Measurements from ENCODE around the gene SINHCAF. TPM values are rescaled to one million over a fixed set of nuclear protein-coding genes. Genes with fewer than 3 reads are reported as not detected.

The SINHCAF gene
- total and polyA plus RNA-seq, 2 donors (not counting 1 experiment from before 2014, with no cell fraction given) = 13.2 to 16.4 TPM

- no peak overlapping the region for H3K9ac ChIP-seq (ENCODE audit: insufficient read depth, low read length)
- no peak overlapping the region for H2AFZ ChIP-seq (ENCODE audit: low read length)
- H3K4me2 ChIP-seq (ENCODE audit: extremely low read depth, insufficient read depth, low read length) = no peak overlapping the region
- no peaks in the 10 kb centered on the region for H3K36me3 ChIP-seq (ENCODE audit: control insufficient read depth, insufficient read depth, low read length)
- H3K27me3 ChIP-seq (ENCODE audit: control insufficient read depth, insufficient read depth, low read length) = no peaks in the 10 kb centered on the region
- peak in 1 of 2 donors; percentile 14 for DNase-seq (ENCODE audit: low read depth in 2 of 2)
- no peaks in the 10 kb centered on the region for H4K20me1 ChIP-seq (ENCODE audit: control insufficient read depth, extremely low read depth, insufficient read depth, low read length)
- H3K4me3 ChIP-seq (replicated peaks in 1 of 4; ENCODE audit: control extremely low read depth in 1 of 4, insufficient read depth in 1 of 4, low read depth in 3 of 4, low read length in 4 of 4) = no peak overlapping the region
- H3K9me3 ChIP-seq (ENCODE audit: control insufficient read depth, insufficient read depth, low read depth, low read length) = no peaks in the 10 kb centered on the region
- no peak for TF ChIP-seq EZH2 (IDR thresholded peaks at IDR 0.05; ENCODE audit: low read length, missing control alignments)
- no peak for TF ChIP-seq CTCF (conservative IDR thresholded peaks at IDR 0.05 in 1 of 2, IDR thresholded peaks at IDR 0.05 in 1 of 2; ENCODE audit: low read depth in 1 of 2, low read length in 2 of 2)
- no peaks in the 10 kb centered on the region for H3K4me1 ChIP-seq (ENCODE audit: control insufficient read depth, extremely low read depth, insufficient read depth, low read length)
- H3K79me2 ChIP-seq (ENCODE audit: control insufficient read depth, insufficient read depth, low read length) = peaks cover 45% of the 10 kb centered on the region
- no peak overlapping the region for H3K27ac ChIP-seq (ENCODE audit: insufficient read depth, low read length)
Observed at GRCh38 chr12:31315044-31315715, 10.8 kb downstream of the SINHCAF start.

DNA sequence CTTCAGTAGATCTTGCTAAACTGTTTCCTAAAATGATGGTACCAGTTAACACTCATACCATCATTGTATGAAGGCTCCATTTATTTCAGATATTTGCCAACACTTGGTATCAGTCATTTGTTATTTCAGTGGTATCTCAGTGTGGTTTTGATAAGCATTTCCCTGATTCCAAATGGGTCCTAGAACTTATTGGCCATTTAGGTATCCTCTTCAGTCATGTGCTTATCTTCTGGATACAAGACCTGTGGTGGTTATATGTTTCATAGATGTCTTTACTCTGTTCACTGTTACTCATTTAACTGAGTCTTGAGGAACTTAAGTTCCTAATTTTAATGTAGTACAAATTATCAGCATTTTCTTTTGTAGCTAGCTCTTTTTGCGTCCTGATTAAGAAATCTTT lies 13.5 kb downstream of the SINHCAF start:
- H4K20me1 ChIP-seq (ENCODE audit: control insufficient read depth, extremely low read depth, insufficient read depth, low read length) = no peaks in the 10 kb centered on the region

More for the DNA sequence above, 13.5 kb downstream of the SINHCAF start:
- H3K4me1 ChIP-seq (ENCODE audit: control insufficient read depth, extremely low read depth, insufficient read depth, low read length) = no peaks in the 10 kb centered on the region
- no peak for DNase-seq (ENCODE audit: low read depth in 2 of 2)
- H3K36me3 ChIP-seq (ENCODE audit: control insufficient read depth, insufficient read depth, low read length) = no peaks in the 10 kb centered on the region
- no peak overlapping the region for H3K27ac ChIP-seq (ENCODE audit: insufficient read depth, low read length)
- TF ChIP-seq CTCF (conservative IDR thresholded peaks at IDR 0.05 in 1 of 2, IDR thresholded peaks at IDR 0.05 in 1 of 2; ENCODE audit: low read depth in 1 of 2, low read length in 2 of 2) = no peak
- no peak for TF ChIP-seq EZH2 (IDR thresholded peaks at IDR 0.05; ENCODE audit: low read length, missing control alignments)
- H3K9me3 ChIP-seq (ENCODE audit: control insufficient read depth, insufficient read depth, low read depth, low read length) = no peaks in the 10 kb centered on the region
- H3K9ac ChIP-seq (ENCODE audit: insufficient read depth, low read length) = no peak overlapping the region
- H3K27me3 ChIP-seq (ENCODE audit: control insufficient read depth, insufficient read depth, low read length) = no peaks in the 10 kb centered on the region
- peaks cover 27% of the 10 kb centered on the region for H3K79me2 ChIP-seq (ENCODE audit: control insufficient read depth, insufficient read depth, low read length)
- H3K4me3 ChIP-seq (replicated peaks in 1 of 4; ENCODE audit: control extremely low read depth in 1 of 4, insufficient read depth in 1 of 4, low read depth in 3 of 4, low read length in 4 of 4) = no peak overlapping the region
- H2AFZ ChIP-seq (ENCODE audit: low read length) = no peak overlapping the region
- no peak overlapping the region for H3K4me2 ChIP-seq (ENCODE audit: extremely low read depth, insufficient read depth, low read length)
